GF-D8 (cell line): ENCODE measurements around the gene ZC3H18.
A peak's percentile ranks its signal among the peaks of the same experiment; 100 is the strongest.
"Not testable (repeated sequence)": the region's sequence is repeated elsewhere in the genome, so short reads cannot be mapped to it uniquely, and the experiment has no call there.

Source experiments
- DNase-seq: peaks from one replicate; lab custom pipeline; 2025; lab: John Stamatoyannopoulos, UW

ZC3H18 gene

DNA sequence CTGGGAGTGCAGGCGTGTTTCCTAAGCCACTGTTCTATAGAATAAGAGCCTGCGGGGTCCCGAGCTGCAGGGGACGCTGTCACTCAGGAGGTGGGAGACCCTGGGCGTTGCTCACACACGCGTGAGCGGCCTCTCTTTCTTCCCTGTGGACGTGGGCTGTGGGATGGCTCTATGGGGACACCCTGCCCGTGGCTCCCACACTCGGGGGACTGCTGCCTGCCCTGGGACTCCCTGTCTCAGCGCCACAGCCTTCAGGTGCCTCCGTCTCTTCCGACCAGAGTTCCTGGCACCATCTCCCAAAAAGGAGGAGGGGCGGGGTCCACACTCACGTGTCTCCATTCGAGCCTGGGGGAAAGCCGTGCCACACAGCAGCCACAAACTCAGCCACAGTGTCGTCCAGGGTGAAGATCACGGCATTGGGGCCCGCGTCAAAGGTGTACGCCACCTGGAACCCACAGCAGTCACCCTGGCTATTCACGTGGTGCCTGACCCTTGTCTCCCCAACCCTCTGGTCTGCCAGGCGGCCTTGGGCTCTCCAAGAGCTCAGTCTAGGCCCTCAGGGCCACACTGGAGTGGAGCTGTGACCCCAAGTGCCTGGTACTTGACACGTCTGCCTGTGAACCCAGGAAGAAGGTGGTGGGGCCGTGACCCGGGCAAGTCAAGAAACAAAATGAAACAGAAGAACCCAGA, 84.3 kb downstream of the ZC3H18 start:
- no peak for DNase-seq

DNA sequence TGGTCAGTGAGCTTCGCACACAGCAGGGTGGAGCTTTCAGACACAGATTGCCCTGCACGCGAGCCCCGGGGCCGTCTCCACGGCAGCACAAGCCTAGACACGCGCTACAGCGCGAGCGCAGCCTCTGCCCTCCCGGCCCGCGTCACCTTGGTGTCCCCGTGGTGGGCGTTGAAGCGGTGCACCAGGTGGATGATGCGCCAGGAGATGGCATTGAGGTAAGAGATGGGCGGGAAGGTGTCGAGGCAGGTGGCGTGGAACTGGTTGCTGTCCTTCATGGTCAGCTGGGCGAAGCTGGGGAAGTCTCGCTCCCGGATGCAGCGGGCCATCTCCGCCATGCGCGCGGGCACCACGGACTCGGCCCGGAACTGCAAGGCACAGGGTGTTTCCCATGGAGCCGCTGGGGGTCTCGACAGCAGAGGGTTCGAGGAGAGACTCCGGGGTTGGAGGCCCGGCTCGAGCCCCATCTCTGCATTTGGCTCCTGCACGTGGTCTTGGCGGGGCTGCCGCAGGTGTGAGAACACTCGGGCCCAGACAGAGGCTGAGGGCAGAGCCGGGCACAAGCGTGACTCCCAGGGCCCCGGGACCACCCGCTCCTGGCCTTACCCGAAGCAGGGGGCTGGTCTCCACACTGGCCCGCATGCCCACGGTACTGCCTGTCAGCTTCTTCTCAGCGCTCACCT, 85.0 kb downstream of the ZC3H18 start:
- no peak for DNase-seq

DNA sequence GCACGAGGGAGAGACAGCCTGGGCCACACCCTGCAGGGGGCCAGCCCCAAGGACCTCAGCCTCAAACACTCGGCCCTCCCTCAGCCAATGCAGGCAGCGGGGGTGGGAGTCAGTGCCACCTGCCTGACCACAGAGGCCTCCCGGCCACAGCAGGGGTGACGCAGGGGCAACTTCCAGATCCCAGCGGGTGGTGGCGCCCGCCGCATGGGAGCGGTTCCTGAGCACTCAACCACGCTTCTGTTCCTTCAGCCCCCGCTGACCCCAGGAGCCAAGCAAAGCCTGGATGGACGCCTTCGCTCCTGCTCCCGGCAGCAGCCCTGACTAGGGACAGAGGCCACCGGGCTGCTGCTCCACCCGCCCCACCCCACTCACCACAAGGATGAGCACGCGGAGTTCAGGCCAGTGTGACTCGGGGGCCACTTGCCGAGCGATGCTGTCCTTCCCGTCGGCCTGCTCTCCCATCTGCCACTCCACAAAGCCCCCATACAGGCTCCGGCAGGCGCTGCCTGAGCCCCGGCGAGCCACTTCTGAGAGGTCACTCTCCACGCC, 85.6 kb downstream of the ZC3H18 start:
- no peak for DNase-seq

DNA sequence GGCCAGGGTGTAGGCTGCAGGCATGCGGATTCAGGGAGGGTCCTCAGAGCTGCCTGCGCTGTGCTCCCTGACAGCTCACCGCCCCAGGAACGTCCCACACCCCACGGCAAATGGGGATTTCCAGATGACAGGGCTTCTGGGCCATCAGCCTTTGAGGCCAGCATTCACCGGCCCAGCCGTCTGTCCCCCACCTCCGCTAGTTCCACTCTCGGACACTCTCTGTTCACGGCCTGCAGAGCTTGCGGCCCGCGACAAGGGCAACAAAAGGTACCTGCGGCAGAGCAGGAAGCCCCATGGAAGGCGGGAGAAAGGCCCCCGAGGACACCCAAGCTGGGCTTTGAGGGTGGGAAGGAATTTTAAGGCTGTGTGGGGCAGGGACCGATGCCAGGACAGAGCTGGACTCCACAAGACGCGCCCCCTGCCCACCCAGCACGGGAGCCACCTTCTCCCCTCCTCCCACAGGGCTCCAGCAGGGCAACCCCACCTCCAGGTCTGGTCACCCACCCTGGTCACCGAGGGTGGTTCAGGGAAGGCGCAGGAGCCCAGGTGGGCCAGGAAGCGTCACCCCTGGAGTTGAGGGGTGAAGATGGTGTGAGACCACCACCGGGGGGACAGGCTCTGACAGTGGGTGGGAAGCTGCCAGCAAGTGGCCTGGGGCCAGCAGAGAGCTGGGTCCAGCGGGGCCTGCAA, 86.2 kb downstream of the ZC3H18 start:
- DNase-seq: no peak

DNA sequence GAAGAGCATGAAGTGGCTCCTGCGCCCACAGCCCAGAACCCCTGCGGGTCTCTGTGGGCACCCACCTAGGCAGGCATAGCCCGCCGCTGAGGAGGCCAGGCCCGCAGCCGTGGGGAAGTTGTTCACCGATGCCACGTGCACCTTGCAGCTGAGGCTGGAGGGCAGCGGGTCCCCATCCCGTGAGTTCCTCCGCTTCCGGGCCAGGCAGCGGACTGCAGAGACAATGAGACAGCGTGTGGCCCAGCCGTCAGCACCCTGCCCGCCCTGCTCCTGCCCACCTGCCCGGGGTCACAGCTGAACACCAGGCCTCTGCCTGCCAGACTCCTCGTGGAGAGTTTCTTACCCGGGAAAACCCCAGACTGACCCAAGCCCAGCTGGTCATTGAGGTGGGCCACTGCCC, 87.2 kb downstream of the ZC3H18 start:
- no peak for DNase-seq

DNA sequence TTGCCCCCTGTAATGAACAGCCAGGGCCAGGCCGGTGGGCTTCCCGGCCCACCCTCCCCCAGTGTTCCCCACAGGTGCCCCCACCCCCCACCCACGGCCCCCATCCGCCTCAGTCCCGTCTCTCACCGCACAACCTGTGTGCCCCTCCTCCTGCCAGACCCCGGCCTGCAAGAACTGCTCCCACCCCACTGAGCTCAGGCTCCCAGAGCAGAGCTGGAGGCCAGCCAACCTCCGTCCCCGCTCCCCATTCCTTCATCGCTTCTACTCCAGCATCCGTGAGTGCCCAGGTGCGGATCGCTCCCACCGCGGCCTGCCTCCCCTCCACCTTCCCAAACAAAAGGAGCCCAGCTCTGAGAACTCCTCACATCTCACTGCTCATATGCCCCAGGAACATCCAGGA, 88.5 kb downstream of the ZC3H18 start:
- DNase-seq: no peak

DNA sequence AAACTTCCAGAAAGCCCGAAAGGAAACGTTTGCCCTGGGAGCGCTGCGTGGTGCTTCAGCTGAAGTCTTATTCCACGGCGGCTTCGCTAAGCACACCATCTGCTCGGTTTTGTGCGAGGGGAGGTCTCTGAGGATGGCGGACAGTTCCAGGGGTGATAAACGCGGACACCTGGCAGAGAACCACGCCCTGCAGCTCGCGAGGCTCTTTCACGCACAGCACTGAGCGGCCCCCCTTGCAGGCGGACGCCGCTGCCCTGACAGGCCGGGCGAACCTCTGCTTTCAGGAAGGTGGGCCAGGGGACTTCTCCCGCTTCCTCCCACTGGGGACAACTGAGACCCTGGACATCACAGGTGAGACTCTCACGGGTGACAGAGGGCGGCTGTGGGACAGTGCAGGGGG, 89.0 kb downstream of the ZC3H18 start:
- DNase-seq: no peak

DNA sequence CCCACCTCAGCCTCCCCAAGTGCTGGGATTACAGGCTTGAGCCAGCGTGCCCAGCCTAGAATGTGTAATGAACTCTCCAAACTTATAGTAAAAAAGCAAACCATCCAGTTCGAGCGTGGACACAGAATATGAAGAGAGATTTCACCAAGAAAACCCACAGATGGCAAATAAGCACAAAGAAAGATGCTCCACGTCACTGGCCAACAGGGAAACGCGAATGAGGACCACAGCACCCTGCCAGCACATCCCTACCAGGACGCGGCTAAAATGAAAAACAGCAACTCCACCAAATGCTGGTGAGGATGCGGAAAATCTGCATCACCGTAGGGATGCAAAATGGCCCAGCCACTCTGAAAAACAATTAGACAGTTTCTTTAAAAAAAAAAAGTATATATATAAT, 91.3 kb downstream of the ZC3H18 start:
- no peak for DNase-seq

DNA sequence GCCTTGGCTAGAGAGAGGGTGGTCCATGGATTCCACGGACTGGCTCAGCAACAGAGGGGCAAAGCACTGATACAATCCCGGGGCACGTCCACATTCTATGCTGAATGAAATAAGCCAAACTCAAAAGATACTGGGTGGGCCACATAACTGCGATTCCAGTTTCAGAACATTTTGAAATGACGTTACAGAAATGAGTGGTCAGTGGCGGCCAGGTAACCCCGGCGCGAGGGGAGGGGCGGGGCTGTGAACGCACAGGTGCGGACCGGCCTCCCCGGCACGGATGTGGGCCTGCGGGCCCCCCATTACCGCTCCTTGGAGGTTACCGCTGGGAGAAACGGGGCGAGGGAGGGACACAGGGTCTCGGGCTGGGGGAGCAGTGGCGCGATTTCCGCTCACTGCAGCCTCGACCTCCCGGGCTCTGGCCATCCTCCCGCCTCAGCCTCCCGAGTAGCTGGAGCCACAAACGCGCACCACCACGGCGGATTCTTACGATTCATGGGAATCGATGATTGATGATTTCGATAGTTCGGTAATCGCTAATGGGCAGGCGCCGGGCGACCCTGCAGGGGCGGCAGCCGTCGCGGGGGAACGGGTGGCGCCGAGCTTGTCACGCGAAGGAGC, 92.1 kb downstream of the ZC3H18 start:
- DNase-seq: no peak

DNA sequence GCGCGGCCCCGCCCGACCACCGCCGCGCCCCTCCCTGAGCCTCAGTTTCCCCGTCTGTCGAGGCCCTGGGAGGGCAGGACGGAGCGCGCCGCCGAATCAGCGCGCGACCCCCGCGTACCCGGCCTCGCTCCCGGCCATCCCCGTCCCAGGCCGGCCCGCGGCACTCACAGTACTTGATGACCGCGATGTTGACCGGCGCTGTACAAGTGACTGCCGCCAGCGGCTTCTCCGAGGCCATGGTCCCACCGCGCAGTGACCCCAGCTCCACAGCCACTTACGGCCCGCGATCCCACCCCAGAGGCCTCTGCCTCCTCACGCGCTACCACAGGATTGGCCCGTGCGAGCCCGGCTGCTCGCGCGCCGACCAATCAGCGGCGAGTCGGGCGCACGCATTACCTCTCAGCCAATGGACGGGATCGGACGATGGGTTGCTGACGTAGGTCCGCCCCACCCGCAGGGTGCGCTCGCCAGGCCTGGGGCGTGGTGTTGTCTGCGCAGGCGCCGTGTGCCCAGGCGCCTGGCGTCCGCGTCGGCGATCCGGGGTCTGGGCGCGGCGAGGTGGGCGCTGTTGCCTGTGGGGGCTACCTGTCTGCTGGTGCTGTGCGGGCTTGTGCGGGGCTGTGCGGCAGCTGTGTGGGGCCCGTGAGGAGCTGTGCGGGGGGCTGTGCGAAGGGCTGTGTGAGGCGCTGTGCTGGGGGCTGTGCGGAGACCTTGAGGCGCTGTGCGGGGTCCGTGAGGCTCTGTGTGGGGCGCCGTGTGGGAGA, 92.8 kb downstream of the ZC3H18 start, which contains the start of gene MVD:
Gene MVD (minus strand): TSS at position 249 of the 764 bp plus-strand sequence. CDS start 11 bp downstream, at position 238.
- DNase-seq: peak; percentile 95

DNA sequence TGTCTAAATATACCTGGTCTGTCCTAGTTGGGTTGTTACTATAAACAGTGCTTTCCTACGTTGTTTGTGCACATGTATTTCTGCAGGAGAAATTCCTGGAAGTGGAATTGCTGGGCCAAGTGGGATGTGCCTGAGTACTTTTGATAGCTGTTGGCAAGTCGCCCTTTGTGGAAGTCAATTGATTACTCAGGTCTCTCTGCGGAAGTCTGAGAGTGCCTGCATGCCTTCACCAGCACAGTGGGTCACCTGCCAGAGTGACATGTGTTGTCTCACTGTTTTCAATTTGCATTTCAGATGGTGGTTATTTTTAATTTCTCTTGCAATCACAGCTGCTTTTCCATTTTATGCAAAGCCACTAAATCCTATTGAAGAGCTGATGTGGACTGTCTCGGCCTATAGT, 94.9 kb downstream of the ZC3H18 start:
- DNase-seq: no peak

DNA sequence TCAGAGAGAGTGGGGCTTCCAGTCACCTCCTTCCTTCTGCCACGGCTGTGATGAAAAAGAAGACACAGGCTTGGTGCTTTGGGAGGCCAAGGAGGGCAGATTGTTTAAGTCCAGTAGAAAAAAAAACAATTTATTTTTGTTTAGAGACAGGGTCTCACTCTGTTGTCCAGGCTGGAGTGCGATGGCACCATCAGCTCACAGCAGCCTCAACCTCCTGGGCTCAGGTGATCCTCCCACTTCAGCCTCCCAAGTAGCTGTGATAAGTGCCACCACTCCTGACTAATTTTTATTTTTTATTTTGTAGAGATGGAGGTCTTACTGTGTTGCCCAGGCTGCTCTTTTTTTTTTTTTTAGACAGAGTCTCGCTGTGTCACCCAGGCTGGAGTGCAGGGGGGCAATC, 95.4 kb downstream of the ZC3H18 start:
- no peak for DNase-seq

DNA sequence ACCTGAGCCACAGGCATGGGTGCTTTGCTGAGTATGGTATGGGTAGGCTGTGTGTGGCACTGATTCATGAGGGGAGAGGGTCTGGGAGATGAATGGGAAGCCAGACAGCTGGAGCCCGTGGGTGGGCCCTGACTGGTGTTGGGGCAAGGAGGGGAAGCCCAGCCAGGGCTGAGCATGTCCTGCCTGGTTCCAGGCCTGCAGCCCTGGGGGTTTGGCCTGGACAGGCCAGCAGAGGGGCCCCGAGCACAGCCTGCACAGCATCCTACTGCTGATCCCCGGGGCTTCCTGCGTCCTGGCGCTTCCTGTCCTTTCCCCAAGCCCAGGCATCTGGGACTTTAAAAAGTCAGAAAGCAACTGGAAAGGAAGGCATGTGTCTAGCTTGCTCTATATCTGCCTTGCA, 97.3 kb downstream of the ZC3H18 start:
- DNase-seq: no peak

DNA sequence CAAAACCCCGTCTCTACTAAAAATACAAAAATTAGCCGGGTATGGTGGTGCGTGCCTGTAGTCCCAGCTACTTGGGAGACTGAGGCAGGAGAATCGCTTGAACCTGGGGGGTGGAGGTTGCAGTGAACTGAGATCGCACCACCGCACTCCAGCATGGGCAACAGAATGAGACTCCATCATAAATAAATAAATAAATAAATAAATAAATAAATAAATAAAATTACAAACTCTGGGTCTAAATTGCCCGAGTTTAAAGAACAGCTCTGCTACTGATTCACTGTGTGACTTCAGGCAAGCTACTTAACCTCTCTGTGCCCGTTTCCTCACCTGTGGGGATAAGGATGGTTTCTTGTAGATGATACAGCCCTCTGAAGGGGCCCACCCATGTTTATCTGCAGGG, 99.3 kb downstream of the ZC3H18 start:
- DNase-seq: not testable (repeated sequence)

DNA sequence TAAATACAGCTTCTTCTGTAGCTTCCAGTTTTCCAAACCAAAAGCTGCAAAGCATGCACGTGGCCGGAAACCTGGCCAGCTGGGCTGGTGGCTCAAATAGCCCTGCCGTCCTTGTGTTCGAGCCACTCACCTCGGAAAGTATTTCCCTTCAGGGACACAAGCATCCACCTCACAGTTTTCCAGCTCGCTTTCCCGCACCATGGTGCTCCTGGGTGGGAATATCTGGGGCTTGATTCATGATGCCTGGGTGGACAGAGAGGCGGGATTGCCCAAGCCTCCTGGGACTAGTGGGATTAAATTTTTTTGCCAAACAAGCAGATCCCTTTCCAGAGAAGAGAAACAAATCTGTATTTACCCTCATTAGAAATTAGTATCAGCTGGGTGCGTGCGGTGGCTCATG, 99.8 kb downstream of the ZC3H18 start:
- DNase-seq: no peak

DNA sequence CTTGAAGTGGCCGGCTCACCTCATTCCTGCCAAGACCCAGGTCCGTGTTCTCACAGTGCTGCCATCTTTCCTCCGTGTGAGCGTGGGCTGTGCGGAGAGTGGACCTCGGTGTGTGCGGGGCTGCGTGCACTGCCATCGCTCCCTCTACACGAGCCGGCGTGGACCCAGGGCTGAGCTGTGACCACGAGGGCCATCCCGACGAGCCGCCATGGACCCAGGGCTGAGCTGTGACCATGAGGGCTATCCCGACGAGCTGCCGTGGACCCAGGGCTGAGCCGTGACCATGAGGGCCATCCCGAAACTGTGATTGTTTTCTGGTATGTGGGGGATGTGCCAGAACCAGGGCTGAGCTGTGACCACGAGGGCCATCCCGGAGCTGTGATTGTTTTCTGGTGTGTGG, 101.6 kb downstream of the ZC3H18 start:
- DNase-seq: no peak

DNA sequence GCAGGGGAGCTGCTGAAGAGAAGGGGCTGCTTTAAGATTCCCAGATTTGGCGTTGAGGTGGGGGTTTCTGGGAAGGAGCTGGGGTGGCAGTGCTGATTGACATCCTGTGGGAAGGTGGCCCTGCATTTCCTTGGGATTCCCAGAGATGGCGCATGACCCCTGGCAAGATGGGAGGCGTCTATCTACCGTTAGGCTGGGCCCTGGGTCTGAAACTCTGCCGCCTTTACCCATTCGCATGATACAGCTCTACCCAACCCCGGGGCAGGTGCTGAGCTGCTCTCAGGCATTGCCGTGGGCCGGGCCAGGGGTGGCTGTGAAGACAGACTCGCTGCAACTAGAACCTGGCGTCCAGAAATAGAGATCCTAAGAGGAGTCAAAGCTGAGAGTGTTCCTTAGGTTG, 102.6 kb downstream of the ZC3H18 start:
- DNase-seq: no peak

DNA sequence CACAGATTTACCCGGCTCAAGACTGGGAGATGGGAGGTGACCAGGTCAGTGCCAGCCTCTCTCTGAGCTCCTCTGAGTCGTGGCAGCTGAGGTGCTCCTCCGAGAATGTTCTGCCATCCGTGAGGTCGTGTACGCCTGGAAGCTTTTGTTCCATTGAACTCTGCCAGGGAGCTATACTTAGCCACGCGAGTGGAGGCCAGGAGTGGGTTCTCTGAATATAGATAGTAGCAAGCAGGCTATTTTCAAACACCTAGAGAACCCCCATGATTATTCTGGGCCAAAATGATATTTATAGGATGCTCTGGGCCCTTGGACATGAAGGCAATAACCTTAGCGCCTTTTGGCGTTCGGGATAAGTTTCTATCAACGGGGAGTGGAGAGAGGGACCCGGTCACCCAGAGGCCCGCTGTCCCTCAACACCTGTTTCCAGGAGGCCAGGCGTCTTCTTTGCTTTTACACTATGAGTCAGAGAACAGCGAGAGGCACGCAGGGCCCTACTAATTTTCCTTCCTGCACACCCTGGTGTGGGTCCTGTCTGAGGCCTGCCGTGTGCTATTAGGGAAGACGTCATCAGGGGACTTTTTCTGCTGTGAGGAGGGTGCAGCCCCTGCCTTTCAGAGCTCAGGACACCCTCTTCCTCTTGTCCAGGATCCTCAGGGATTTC, 103.6 kb downstream of the ZC3H18 start:
- DNase-seq: no peak

DNA sequence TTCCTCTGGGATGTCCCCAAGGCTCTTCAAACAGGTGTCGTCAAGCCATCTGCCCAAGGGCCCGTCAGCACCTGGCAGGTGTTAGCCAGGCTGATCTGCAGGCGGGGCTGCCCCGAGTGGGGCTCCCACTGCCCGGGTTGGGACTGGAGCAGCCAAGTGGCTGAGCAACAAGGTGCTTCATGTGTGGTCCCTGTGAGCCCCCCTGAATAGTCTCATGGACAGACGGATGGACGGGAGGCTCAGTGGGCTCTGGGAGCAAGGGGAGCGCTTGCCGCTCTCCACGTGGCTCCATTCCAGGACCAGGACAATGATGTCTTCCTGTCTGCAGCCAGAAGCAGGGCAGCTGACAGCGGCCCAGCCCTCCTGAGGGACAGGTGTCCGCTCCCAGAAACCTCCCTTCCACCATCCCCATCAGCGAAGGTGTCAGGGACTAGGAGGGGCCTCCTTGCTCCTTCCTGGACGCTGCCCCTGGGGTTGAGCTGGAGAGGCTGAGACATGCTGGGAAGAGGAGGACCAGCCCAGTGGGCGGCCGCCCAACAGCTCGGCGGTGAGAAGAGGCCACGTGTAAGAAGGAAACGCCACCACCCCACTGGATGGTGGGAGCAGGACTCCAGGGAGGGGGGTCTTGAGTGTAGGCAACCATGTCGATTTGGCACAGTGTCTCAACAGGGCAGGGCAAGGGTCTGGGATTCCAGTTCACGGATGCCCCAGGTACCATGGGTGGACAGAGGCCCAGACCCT, 106.5 kb downstream of the ZC3H18 start:
- DNase-seq: no peak

DNA sequence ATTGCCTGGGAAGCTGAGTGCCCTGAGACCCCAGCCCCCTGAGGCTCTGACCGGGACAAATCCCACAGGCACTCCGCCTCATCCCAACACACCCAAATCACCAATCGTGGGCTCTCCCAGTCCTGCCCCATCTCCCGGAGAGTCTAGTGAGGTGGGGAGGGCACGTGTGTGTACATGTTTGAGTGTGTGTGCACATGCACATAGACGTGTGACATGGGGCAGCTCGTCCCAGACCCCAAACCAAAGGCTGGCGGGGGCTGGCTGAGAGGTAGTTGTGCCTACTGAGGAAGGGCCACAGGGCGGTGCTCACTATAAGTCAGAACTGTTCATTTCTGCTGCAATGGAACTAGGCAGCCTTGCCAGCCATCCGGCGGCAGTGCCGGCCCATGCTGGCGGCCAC, 107.5 kb downstream of the ZC3H18 start:
- no peak for DNase-seq
